HCT116 (cell line): Measurements from ENCODE around the gene CCDC82. TPM values are rescaled to one million over a fixed set of nuclear protein-coding genes. Genes with fewer than 3 reads are reported as not detected.

Experiments used
- ATAC-seq: fragments of 200-7000 bp; cut with Tn5 transposase; 2 replicates; pipeline ENCODE4 v1.9.1; 2020; ENCODE audit warnings: mild to moderate bottlenecking, moderate library complexity
- BruUV-seq: library from RNA; stranded (reverse); fragments of 400-500 nt; replicated peaks from 2 replicates; lab custom pipeline; 2021; lab: Mats Ljungman, UMichigan
- CTCF ChIA-PET: fragments of 300-600 bp; sonication (Branson Sonifier 250); formaldehyde crosslinking; loops from one replicate; lab custom pipeline; 2021; ENCODE audit warnings: antibody characterized with exemption; lab: Charles Lee
- POLR2A ChIA-PET: fragments of 300-600, 350-600 bp; sonication (Branson Sonifier 250); formaldehyde crosslinking; loops from one replicate; lab custom pipeline; 2021; ENCODE audit warnings: antibody characterized with exemption; lab: Charles Lee
- RAD21 ChIA-PET, 2 experiments: fragments of 300-600 bp; sonication (Branson Sonifier 250); formaldehyde crosslinking; loops; one replicate each; lab custom pipeline; 2023; ENCODE audit warnings: low total read pairs in 2 of 2; ENCODE audit not compliant: uncharacterized antibody in 2 of 2, unreplicated experiment in 2 of 2, low non-redundant PET in 1 of 2; lab: Charles Lee
- DNase-seq: peaks from one replicate; pipeline ENCODE4 v3.0.0-alpha.2; 2010; ENCODE audit warnings: low read depth, low spot score
- H2AFZ ChIP-seq: fragments of 200-600 bp; shearing (Covaris generic), sonication (generic); 2 replicates; pipeline ENCODE4 v1.6.1; 2017; ENCODE audit warnings: low read depth, mixed run types, mixed read lengths, antibody characterized with exemption, low read length; ENCODE audit not compliant: poor library complexity, severe bottlenecking
- H3K27ac ChIP-seq: 2 replicates; pipeline ENCODE4 v1.5.1; 2012; ENCODE audit warnings: low read depth, low read length
- H3K27me3 ChIP-seq: fragments of 200-600 bp; sonication (generic); 2 replicates; pipeline ENCODE4 v1.6.1; 2016; ENCODE audit warnings: mixed run types, low read length, mixed read lengths; ENCODE audit not compliant: insufficient read depth
- H3K36me3 ChIP-seq, 2 experiments: fragments of 200-500 bp in 1 of 2; fragments of 200-600 bp in 1 of 2; sonication (Bioruptor generic) in 1 of 2; sonication (generic) in 1 of 2; 2 replicates each; pipeline versions ENCODE4 v1.5.1 to v1.6.1; 2014 to 2016; ENCODE audit warnings: low read length in 2 of 2, inconsistent platforms in 1 of 2, mixed read lengths in 1 of 2, mixed run types in 1 of 2; ENCODE audit not compliant: insufficient read depth in 2 of 2, control insufficient read depth in 1 of 2
- H3K4me1 ChIP-seq, 2 experiments: fragments of 200-600 bp in 1 of 2; sonication (generic) in 1 of 2; 2 replicates each; pipeline versions ENCODE4 v1.5.1 to v1.6.1; 2012 to 2017; ENCODE audit warnings: low read length in 2 of 2, inconsistent platforms in 1 of 2, mild to moderate bottlenecking in 1 of 2, mixed read lengths in 1 of 2, mixed run types in 1 of 2, moderate library complexity in 1 of 2; ENCODE audit not compliant: insufficient read depth in 2 of 2, control insufficient read depth in 1 of 2
- H3K4me2 ChIP-seq: fragments of 200-600 bp; sonication (generic); 2 replicates; pipeline ENCODE4 v1.6.1; 2017; ENCODE audit warnings: mixed run types, low read length, mixed read lengths
- H3K4me3 ChIP-seq, 2 experiments: fragments of 200-600 bp in 1 of 2; sonication (generic) in 1 of 2; replicated peaks in 1 of 2; 2 replicates each; pipeline ENCODE4 v1.5.1; 2011 to 2016; ENCODE audit warnings: low read length in 2 of 2, control low read depth in 1 of 2, low read depth in 1 of 2, mild to moderate bottlenecking in 1 of 2, mixed read lengths in 1 of 2, mixed run types in 1 of 2
- H3K79me2 ChIP-seq: fragments of 200-600 bp; sonication (generic); 2 replicates; pipeline ENCODE4 v1.6.1; 2017; ENCODE audit warnings: mild to moderate bottlenecking, mixed run types, low read length, moderate library complexity, mixed read lengths; ENCODE audit not compliant: insufficient read depth
- H3K9ac ChIP-seq: fragments of 200-600 bp; sonication (generic); 2 replicates; pipeline ENCODE4 v1.6.1; 2016; ENCODE audit warnings: low read length, mixed read lengths
- H3K9me2 ChIP-seq: fragments of 200-600 bp; sonication (generic), shearing (Covaris generic); 2 replicates; pipeline ENCODE4 v1.6.1; 2017; ENCODE audit warnings: mixed run types, mild to moderate bottlenecking, moderate library complexity; ENCODE audit not compliant: insufficient read depth
- H3K9me3 ChIP-seq, 2 experiments: fragments of 200-500 bp in 1 of 2; fragments of 200-600 bp in 1 of 2; sonication (Bioruptor generic) in 1 of 2; sonication (generic) in 1 of 2; 2 replicates each; pipeline ENCODE4 v1.6.1; 2014 to 2017; ENCODE audit warnings: low read length in 2 of 2, mixed read lengths in 2 of 2, inconsistent platforms in 1 of 2, low read depth in 1 of 2, mild to moderate bottlenecking in 1 of 2, mixed run types in 1 of 2, moderate library complexity in 1 of 2; ENCODE audit not compliant: control insufficient read depth in 1 of 2, insufficient read depth in 1 of 2
- H4K20me1 ChIP-seq: fragments of 200-600 bp; sonication (generic), shearing (Covaris generic); 2 replicates; pipeline ENCODE4 v1.6.1; 2017; ENCODE audit warnings: mixed run types, mild to moderate bottlenecking, moderate library complexity; ENCODE audit not compliant: insufficient read depth
- JUND ChIP-seq: IDR thresholded peaks from 2 replicates; pipeline ENCODE4 v1.6.1; 2012
- RAD21 ChIP-seq: IDR thresholded peaks from 2 replicates; pipeline ENCODE4 v1.6.1; 2012; ENCODE audit warnings: low read depth, mild to moderate bottlenecking
- ZFX ChIP-seq: fragments of 450-650 bp; IDR thresholded peaks from 2 replicates; pipeline ENCODE4 v1.6.1; 2017
- intact Hi-C: fragments of 100-400 bp; cut with micrococcal nuclease; formaldehyde crosslinking; loops from 2 replicates; pipeline ENCODE4 v1.10.0; 2022
- total RNA-seq: library from RNA; stranded (reverse); gene quantifications from one replicate; pipeline ENCODE4 v1.2.1, GENCODE V29; 2021; ENCODE audit not compliant: unreplicated experiment
- TF ChIP-seq, protein P1 (sequence below), 3 experiments: fragments of 200-600 bp in 1 of 3; sonication (generic) in 1 of 3; IDR thresholded peaks in 2 of 3; conservative IDR thresholded peaks in 1 of 3; 2 replicates each; pipeline ENCODE4 v1.5.1; 2012 to 2017; ENCODE audit warnings: low read depth in 2 of 3, low read length in 2 of 3, antibody characterized with exemption in 1 of 3, borderline replicate concordance in 1 of 3, control low read depth in 1 of 3, mild to moderate bottlenecking in 1 of 3, mixed read lengths in 1 of 3, mixed run types in 1 of 3, moderate library complexity in 1 of 3; ENCODE audit not compliant: insufficient read depth in 1 of 3

Gene CCDC82
- total RNA-seq, 1 experiment from 2014 or later = 11.2 TPM

DNA sequence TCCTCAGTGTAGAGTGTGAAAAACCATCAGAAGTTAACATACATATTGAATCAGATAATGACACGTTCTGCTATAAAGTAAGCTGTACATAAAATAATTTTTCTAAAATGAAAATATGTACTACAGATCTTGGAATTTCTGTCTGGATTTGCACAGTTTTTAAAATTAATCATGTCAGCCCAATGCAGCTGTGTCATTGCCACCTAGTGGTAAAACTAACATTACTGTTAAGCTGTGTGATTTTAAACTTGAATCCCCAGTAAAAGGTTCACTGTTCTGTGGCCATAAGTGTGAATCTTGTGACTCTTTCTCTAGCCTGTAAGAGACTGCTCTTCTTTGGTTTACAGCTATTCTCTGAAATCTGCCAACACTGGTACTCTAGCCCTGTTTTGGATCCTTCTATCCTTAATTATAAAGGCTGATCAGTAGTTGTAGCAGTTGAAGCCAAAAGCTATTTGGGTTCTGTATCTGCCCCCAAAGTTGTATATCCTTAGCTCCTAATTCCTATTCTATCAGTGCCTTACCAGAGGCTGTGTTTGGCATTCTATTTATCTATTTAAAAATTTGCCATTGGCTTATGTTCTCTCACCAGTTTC is 4.1 kb upstream of the CCDC82 start:
- H3K4me3 ChIP-seq = no peak overlapping the region
- no peak overlapping the region for H3K4me2 ChIP-seq
- no peaks in the 10 kb centered on the region for H3K9me3 ChIP-seq
- H3K36me3 ChIP-seq = no peaks in the 10 kb centered on the region
- H2AFZ ChIP-seq = no peak overlapping the region
- H3K79me2 ChIP-seq = peaks cover 10% of the 10 kb centered on the region; the same call in 1 of the 2 replicates
- ChIA-PET RAD21 (interaction anchor here in 1 of 2 experiments (1.0 to 1.5 kb wide), 3 partner anchors 51 to 545 kb away, joined by 4 to 7 read pairs (median 6); partner anchors contain the start of gene MAML2), POLR2A (no interaction called here), CTCF (interaction anchor here (0.6 to 3.8 kb wide), 15 partner anchors 11 to 1243 kb away, joined by 3 to 29 read pairs (median 5); partner anchors contain the start of gene MAML2)
- no peaks in the 10 kb centered on the region for H3K27me3 ChIP-seq
- H3K9me2 ChIP-seq = no peaks in the 10 kb centered on the region
- intact Hi-C loops = loop anchor here (1.0 to 5.0 kb wide), 4 partner anchors 339 to 602 kb away; partner anchors contain the start of genes CEP57 and MTMR2
- BruUV-seq = no TSS peak
- H3K9ac ChIP-seq = no peak overlapping the region
- DNase-seq (peak; percentile 22), ATAC-seq (no peak)
- H3K4me1 ChIP-seq = peaks cover 0 to 10% of the 10 kb centered on the region in 2 experiments; a peak in 2 of 4 replicates
- TF ChIP-seq JUND (no peak; the same call in 1 of the 2 replicates), RAD21 (peak; percentile 79)
- TF ChIP-seq, protein P1, sequence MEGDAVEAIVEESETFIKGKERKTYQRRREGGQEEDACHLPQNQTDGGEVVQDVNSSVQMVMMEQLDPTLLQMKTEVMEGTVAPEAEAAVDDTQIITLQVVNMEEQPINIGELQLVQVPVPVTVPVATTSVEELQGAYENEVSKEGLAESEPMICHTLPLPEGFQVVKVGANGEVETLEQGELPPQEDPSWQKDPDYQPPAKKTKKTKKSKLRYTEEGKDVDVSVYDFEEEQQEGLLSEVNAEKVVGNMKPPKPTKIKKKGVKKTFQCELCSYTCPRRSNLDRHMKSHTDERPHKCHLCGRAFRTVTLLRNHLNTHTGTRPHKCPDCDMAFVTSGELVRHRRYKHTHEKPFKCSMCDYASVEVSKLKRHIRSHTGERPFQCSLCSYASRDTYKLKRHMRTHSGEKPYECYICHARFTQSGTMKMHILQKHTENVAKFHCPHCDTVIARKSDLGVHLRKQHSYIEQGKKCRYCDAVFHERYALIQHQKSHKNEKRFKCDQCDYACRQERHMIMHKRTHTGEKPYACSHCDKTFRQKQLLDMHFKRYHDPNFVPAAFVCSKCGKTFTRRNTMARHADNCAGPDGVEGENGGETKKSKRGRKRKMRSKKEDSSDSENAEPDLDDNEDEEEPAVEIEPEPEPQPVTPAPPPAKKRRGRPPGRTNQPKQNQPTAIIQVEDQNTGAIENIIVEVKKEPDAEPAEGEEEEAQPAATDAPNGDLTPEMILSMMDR (IDR thresholded peaks at IDR 0.05 in 2 of 3, conservative IDR thresholded peaks at IDR 0.05 in 1 of 3; ENCODE audit: borderline replicate concordance in 1 of 3, insufficient read depth in 1 of 3, low read depth in 2 of 3, low read length in 2 of 3) = peak; percentile 51 to 71 (median 53); a peak in 5 of 6 replicates
- H3K27ac ChIP-seq = no peak overlapping the region
- 0 out of 2 replicates have a peak, but pooled peaks cover 3% of the 10 kb centered on the region for H4K20me1 ChIP-seq

DNA sequence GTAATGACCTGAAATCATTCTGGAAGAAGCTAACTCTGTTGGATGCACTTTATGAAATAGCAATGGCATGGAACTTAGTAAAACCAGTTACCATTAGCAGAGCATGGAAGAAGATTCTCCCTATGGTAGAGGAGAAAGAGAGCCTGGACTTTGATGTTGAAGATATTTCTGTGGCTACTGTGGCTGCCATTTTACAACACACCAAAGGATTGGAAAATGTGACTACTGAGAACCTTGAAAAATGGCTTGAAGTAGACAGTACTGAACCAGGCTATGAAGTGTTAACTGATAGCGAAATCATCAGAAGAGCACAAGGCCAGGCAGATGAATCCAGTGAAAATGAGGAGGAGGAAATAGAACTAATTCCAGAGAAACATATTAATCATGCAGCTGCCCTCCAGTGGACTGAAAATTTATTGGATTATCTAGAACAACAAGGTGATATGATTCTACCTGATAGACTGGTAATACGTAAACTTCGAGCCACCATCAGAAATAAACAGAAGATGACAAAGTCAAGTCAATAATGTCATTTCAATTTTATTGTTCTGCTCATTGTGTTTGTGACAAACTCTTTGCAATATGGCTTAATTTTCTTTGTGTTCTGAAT is 2.1 kb upstream of the CCDC82 start:
- Histone ChIP-seq H3K9me2 (no peaks in the 10 kb centered on the region), H3K4me2 (no peak overlapping the region), H2AFZ (no peak overlapping the region), H3K9ac (no peak overlapping the region), H3K27ac (no peak overlapping the region), H3K36me3 (no peaks in the 10 kb centered on the region), H3K4me3 (no peak overlapping the region)
- DNase-seq = no peak
- POLR2A ChIA-PET = no interaction called here
- no TSS peak for BruUV-seq
- intact Hi-C loops = loop anchor here (5.0 kb wide), 2 partner anchors 470 to 600 kb away; partner anchors contain the start of genes CEP57 and MTMR2
- TF ChIP-seq ZFX (no peak), RAD21 (peak; percentile 27; the same call in 1 of the 2 replicates)
- TF ChIP-seq, protein P1 (IDR thresholded peaks at IDR 0.05 in 2 of 3, conservative IDR thresholded peaks at IDR 0.05 in 1 of 3; ENCODE audit: borderline replicate concordance in 1 of 3, insufficient read depth in 1 of 3, low read depth in 2 of 3, low read length in 2 of 3) = 0 out of 6 replicates have a peak, but pooled peaks of 1 of the 3 experiments have one; percentile 26
- TF ChIP-seq, all 23 proteins: peak for 2
- Histone ChIP-seq H3K27me3 (no peaks in the 10 kb centered on the region), H4K20me1 (0 out of 2 replicates have a peak, but pooled peaks cover 3% of the 10 kb centered on the region), H3K79me2 (peaks cover 15% of the 10 kb centered on the region), H3K4me1 (peaks cover 3 to 17% of the 10 kb centered on the region in 2 experiments; a peak in 2 of 4 replicates), H3K9me3 (no peaks in the 10 kb centered on the region)
- ChIA-PET CTCF (interaction anchor here (3.8 kb wide), 1 partner anchor 336 kb away, joined by 29 read pairs; no protein-coding TSS in a partner anchor), RAD21 (no interaction called here)
- no peak for ATAC-seq
